ENCODE data around the gene CEND1. TPM values are rescaled to one million over a fixed set of nuclear protein-coding genes. Genes with fewer than 3 reads are reported as not detected.
A peak's percentile ranks its signal among the peaks of the same experiment; 100 is the strongest.

The CEND1 gene
- total and polyA plus RNA-seq, 2 of the 13 experiments (the other 11 are each of a cell fraction or from before 2014, with no cell fraction given): not detected

DNA sequence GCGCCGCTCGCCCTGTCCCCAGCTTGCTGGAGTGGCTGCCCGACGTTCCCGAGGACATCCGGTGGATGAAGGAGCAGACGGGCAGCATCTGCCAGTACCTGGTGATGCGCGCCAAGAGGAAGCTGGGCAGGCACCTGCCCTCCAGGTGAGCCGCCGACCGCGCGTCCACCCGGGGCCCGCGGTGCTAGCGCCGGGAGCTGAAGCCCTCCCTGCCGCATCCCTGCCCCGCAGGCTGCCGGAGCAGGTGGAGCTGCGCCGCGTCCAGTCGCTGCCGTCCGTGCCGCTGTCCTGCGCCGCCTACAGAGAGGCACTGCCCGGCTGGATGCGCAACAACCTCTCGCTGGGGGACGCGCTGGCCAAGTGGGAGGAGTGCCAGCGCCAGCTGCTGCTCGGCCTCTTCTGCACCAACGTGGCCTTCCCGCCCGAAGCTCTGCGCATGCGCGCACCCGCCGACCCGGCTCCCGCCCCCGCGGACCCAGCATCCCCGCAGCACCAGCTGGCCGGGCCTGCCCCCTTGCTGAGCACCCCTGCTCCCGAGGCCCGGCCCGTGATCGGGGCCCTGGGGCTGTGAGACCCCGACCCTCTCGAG is 34.5 kb upstream of the CEND1 start:
- no peak overlapping the region for H3K4me3 ChIP-seq (replicated peaks in 1 of 3; ENCODE audit: insufficient read depth in 1 of 3, low read depth in 2 of 3, low read length in 3 of 3)
- H3K27me3 ChIP-seq (ENCODE audit: control insufficient read depth in 1 of 2, insufficient read depth in 2 of 2, low read length in 2 of 2): no peaks in the 10 kb centered on the region; a peak in 1 of 5 replicates
- no peak overlapping the region for H3K4me2 ChIP-seq (ENCODE audit: low read depth, low read length)
- H3K9ac ChIP-seq (ENCODE audit: insufficient read depth, low read depth, low read length): no peak overlapping the region
- H3K9me3 ChIP-seq (ENCODE audit: low read length): no peaks in the 10 kb centered on the region
- no peak for FAIRE-seq
- intact Hi-C loops (cut with micrococcal nuclease; ENCODE audit: unreplicated experiment): no loop called here
- no TSS peak for BruUV-seq (replicated peaks)
- H3K79me2 ChIP-seq (ENCODE audit: insufficient read depth, low read length): peaks cover 20% of the 10 kb centered on the region
- in situ Hi-C loops (cut with HindIII; ENCODE audit: extremely low pct_ligation_motif_present, low pct_unique_long_range_greater_than_20kb): no loop called here
- no peak overlapping the region for H3K27ac ChIP-seq (ENCODE audit: extremely low read length, insufficient read depth, low read length)
- DNase-seq (ENCODE audit: low spot score): no peak
- ATAC-seq: no peak
- H3K36me3 ChIP-seq (replicated peaks in 1 of 2; ENCODE audit: control insufficient read depth in 1 of 2, insufficient read depth in 2 of 2, low read length in 2 of 2): peaks cover 8 to 22% of the 10 kb centered on the region in 2 experiments; a peak in 4 of 5 replicates
- no peak for TF ChIP-seq ZHX2 (IDR thresholded peaks at IDR 0.05; ENCODE audit: low read depth)
- TF ChIP-seq ZHX2 (CRISPR knock-in tag; IDR thresholded peaks at IDR 0.05; ENCODE audit: borderline replicate concordance): no peak
- peak; percentile 21 for TF ChIP-seq AGO2 (optimal IDR thresholded peaks at IDR 0.05; ENCODE audit: low read depth, low read length)
- TF ChIP-seq DNMT3B (CRISPR knock-in tag; conservative IDR thresholded peaks at IDR 0.05): no peak
- TF ChIP-seq IRX3 (CRISPR knock-in tag; IDR thresholded peaks at IDR 0.05; ENCODE audit: borderline replicate concordance, low read depth): no peak
- no peak for TF ChIP-seq FIP1L1 (IDR thresholded peaks at IDR 0.05; ENCODE audit: borderline replicate concordance, insufficient read depth, low read depth, low read length)
- no peak for TF ChIP-seq PHB2 (IDR thresholded peaks at IDR 0.05; ENCODE audit: partially characterized antibody)
- 0 out of 2 replicates have a peak, but pooled peaks have one; percentile 12 for TF ChIP-seq HOXA3 (CRISPR knock-in tag; IDR thresholded peaks at IDR 0.05)
- peak; percentile 72 for TF ChIP-seq RBFOX2 (IDR thresholded peaks at IDR 0.05; ENCODE audit: low read depth, low read length)
- no peak for TF ChIP-seq NCOR1 (IDR thresholded peaks at IDR 0.05; ENCODE audit: borderline replicate concordance, low read length)
- TF ChIP-seq GLMP (CRISPR knock-in tag; IDR thresholded peaks at IDR 0.05; ENCODE audit: borderline replicate concordance): no peak
- peaks cover 55% of the 10 kb centered on the region for H3K4me1 ChIP-seq (ENCODE audit: insufficient read depth, low read length)
- CTCF ChIA-PET (ENCODE audit: low intra/inter-chr PET ratio, low total read pairs): no interaction called here
- POLR2A ChIA-PET: interaction anchor here (1.1 to 11.6 kb wide), 3 partner anchors 15 to 118 kb away, joined by 3 to 141 read pairs (median 5); partner anchors contain the start of genes EPS8L2, POLR2L, RPLP2 and TSPAN4
- WGBS (ENCODE audit: low lambda C conversion rate): 98% methylated on average over 31 of the region's 59 CpGs
- peaks cover 20% of the 10 kb centered on the region for H4K20me1 ChIP-seq (ENCODE audit: insufficient read depth, low read length)
- no peak overlapping the region for H2AFZ ChIP-seq (ENCODE audit: low read length)

Measured in HepG2 (cell line).